SK-N-MC (cell line): ENCODE measurements around the gene LRRC10B.
"Not testable (repeated sequence)": the region's sequence is repeated elsewhere in the genome, so short reads cannot be mapped to it uniquely, and the experiment has no call there.

Experiments
- DNase-seq: peaks from one replicate; pipeline ENCODE4 v3.0.0-alpha.2; 2011; ENCODE audit warnings: low read depth, low spot score
- H3K27ac ChIP-seq: fragments of 200-600 bp; sonication (generic); 2 replicates; pipeline ENCODE4 v1.5.1; 2016; ENCODE audit warnings: mixed run types
- H3K36me3 ChIP-seq: fragments of 200-600 bp; sonication (generic); 2 replicates; pipeline ENCODE4 v1.6.1; 2017; ENCODE audit warnings: antibody characterized with exemption, low read length, mixed read lengths; ENCODE audit not compliant: insufficient read depth
- H3K4me3 ChIP-seq: fragments of 200-600 bp; sonication (generic); 2 replicates; pipeline ENCODE4 v1.5.1; 2016
- H3K9ac ChIP-seq: fragments of 200-600 bp; sonication (generic); 2 replicates; pipeline ENCODE4 v1.8.0; 2017; ENCODE audit warnings: mixed run types, mixed read lengths; ENCODE audit not compliant: insufficient read length
- H3K9me3 ChIP-seq: fragments of 200-600 bp; sonication (generic); 2 replicates; pipeline ENCODE4 v1.6.1; 2017; ENCODE audit warnings: low read depth, mild to moderate bottlenecking, antibody characterized with exemption, low read length, moderate library complexity, mixed read lengths
- EZH2 ChIP-seq: fragments of 200-600 bp; sonication (generic); IDR thresholded peaks from one replicate; pipeline ENCODE4 v1.6.1; 2017; ENCODE audit warnings: antibody characterized with exemption
- FOXP2 ChIP-seq: optimal IDR thresholded peaks from 2 replicates; pipeline ENCODE3; 2011; ENCODE audit warnings: mild to moderate bottlenecking, moderate library complexity; ENCODE audit not compliant: insufficient read depth; ENCODE audit errors: extremely low read length, control extremely low read depth
- POLR2AphosphoS5 ChIP-seq: IDR thresholded peaks from 2 replicates; pipeline ENCODE4 v1.6.1; 2012; ENCODE audit warnings: mild to moderate bottlenecking, low read depth, low read length, borderline replicate concordance

LRRC10B gene

DNA sequence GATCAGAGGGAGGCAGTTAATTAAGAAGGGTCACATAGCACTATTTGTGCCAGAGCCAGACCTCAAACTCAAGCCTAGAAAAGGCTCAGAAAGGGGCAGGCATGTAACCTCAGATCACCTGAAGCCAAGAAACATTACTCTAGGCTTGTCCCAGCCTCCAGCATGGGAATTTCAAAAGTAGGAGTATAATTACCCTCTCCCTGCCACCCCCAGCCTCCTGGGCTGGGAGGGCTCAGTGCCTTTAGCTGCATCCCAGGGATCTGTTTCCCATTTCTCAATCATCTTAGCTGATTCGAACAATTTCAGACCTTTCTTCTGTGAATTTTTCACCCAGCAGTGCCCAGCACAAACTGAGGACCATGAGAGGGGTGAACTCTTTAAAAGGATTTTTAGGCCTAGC is 33.1 kb upstream of the LRRC10B start:
- DNase-seq = no peak
- H3K36me3 ChIP-seq = no peaks in the 10 kb centered on the region
- no peak overlapping the region for H3K4me3 ChIP-seq
- no peak overlapping the region for H3K27ac ChIP-seq
- H3K9me3 ChIP-seq = no peaks in the 10 kb centered on the region
- no peak overlapping the region for H3K9ac ChIP-seq
- TF ChIP-seq EZH2 (no peak), FOXP2 (no peak), POLR2AphosphoS5 (no peak)

DNA sequence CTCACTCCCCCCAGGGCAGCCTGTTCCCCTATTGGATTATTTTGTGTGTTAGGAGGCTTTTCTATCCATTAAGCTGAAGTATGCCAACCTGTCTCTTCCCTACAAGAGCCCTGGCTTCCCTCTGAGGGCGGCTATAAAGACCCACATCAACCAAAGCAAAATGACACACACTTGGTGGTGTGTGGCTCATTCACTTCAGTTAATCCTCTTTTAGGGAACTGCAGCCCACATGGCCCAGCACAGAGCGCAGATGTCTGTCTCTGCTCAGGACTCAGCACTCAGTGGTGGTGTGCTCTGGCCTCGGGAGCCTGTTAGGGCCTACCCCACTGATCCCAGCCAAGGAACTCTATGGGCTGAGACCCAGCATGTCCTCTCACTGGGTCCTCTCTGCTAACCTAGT is 32.2 kb upstream of the LRRC10B start:
- H3K36me3 ChIP-seq = no peaks in the 10 kb centered on the region
- no peak for DNase-seq
- no peak for TF ChIP-seq POLR2AphosphoS5
- TF ChIP-seq EZH2 = no peak
- no peak for TF ChIP-seq FOXP2
- H3K9me3 ChIP-seq = no peaks in the 10 kb centered on the region
- no peak overlapping the region for H3K27ac ChIP-seq
- no peak overlapping the region for H3K9ac ChIP-seq
- H3K4me3 ChIP-seq = no peak overlapping the region

DNA sequence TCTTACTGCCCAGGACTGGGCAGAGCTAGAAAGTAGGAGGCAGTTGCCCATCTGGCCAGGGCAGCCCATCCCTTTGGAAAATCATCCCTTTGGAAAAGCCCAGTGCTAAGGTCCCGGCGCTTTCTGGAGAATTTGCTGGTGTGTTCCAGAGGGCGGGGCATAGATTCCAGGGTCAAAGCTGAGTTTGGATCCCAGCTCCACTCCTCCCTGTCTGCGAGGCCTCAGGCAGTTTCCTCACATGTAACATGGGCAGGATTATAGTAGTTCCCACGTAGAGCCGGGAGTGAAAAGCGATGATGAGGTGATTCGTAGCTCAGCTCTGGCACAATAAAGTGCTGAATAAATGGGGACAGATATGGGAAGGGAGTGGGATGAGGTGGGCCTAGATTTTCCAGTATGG is 31.4 kb upstream of the LRRC10B start:
- no peaks in the 10 kb centered on the region for H3K9me3 ChIP-seq
- no peak for DNase-seq
- H3K27ac ChIP-seq = no peak overlapping the region
- no peak overlapping the region for H3K9ac ChIP-seq
- H3K4me3 ChIP-seq = no peak overlapping the region
- H3K36me3 ChIP-seq = no peaks in the 10 kb centered on the region
- TF ChIP-seq EZH2 = no peak
- no peak for TF ChIP-seq POLR2AphosphoS5
- TF ChIP-seq FOXP2 = no peak

DNA sequence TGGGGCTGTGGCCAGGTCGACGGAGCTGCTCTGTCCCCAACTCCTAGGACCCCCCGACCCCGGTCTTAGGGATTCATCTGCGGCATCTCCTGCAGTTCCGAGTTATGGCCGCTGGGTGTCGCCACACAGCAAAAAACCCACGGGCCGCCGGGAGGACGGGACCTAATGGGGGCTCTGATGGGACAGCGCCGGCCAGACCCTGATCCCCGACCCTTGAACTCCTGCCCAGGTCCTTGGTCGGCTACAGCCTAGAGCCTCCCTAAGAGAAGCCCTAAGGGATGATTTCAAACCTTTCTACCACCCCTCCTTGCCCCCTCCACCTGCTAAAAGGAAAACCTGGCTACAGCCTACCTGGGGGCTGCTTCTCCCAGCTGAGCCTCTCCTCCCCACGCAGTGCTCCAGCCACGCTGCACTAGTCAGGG is 30.8 kb upstream of the LRRC10B start:
- H3K27ac ChIP-seq = no peak overlapping the region
- no peak for DNase-seq
- TF ChIP-seq POLR2AphosphoS5 = no peak
- no peak for TF ChIP-seq EZH2
- TF ChIP-seq FOXP2 = no peak
- no peak overlapping the region for H3K4me3 ChIP-seq
- no peaks in the 10 kb centered on the region for H3K36me3 ChIP-seq
- no peak overlapping the region for H3K9ac ChIP-seq
- no peaks in the 10 kb centered on the region for H3K9me3 ChIP-seq

DNA sequence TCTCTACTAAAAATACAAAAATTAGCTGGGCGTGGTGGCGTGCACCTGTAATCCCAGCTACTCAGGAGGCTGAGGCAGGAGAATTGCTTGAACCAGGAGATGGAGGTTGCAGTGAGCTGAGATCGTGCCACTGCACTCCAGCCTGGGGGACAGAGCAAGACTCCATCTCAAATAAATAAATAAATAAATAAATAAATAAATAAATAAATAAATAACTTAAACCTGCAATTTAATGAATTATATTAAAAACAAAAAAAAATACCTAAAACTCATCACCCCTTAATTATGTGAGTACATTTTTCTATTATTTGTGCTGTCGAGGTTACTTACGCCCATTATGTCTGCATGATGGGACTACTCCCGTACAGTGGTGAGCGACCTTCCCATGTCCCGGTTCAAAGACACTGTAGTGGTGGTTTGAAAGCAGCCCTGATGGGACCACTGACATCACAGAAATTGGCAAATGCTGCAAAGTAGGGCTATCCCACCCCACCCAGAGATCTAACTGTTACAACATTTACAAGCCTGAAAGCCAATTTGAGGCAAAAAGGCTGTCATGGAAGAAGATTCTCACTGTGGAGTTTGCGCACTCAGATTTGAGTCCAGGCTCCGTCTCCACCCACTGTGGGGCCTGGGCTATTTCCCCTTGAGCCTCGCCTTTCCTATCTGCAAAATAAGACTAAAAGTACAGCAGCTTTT is 29.0 kb upstream of the LRRC10B start:
- H3K9ac ChIP-seq = not testable (repeated sequence)

DNA sequence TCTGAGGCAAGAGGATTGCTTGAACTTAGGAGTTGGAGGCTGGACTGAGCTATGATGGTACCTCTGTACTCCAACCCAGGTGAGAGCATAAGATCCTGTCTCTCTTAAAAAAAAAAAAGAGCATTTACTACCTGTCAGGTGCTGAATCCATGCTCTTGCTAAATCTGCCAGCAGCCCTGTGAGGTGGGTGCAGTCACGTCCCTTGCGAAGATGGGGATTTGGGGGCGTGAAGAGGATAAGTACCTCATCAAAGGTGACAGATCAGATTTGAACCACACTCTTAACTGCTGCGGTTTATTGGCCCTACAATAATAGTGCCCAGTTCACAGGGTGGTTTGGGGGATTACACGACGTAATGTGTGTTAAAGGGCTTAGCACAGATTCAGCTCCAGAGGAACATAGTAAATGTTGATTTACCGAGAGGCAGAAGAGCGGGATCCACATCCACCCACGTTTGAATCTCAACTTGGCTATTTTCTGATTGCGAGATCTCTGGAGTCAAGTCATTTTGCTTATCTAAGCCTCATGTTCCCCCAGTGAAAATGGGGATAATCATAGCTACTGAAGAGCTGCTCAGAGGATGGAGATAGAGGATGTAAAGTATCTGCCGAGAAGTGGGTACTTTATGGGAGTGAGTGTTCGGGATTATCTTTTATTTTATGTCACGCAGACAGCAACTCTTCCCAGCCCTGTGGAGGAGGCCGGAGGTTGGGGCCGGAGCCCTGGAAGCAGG is 28.1 kb upstream of the LRRC10B start:
- no peak for DNase-seq
- Histone ChIP-seq H3K27ac (no peak overlapping the region), H3K36me3 (no peaks in the 10 kb centered on the region), H3K9me3 (no peaks in the 10 kb centered on the region), H3K9ac (no peak overlapping the region), H3K4me3 (no peak overlapping the region)
- no peak for TF ChIP-seq EZH2

More for the DNA sequence above, 29.0 kb upstream of the LRRC10B start:
- H3K27ac ChIP-seq, H3K9me3 ChIP-seq, DNase-seq, H3K36me3 ChIP-seq, H3K4me3 ChIP-seq: not testable (repeated sequence)

DNA sequence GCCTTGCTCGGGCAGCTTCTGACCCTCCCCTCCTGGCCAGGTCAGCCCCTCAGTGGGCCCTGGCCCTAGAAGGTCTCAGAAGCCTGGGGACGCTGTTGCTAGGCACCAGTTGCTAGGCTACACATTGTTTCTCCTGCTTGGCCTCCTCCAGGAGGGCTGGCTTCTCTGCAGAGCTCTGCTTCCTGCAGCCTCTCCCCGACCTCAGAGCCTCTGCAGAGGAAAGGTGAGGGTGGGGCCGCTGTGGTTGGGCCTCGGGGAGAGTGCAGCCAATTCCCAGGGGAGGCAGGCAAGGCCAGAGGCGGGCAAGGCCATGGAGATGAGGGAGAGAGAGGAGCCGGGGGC is 27.6 kb upstream of the LRRC10B start:
- H3K9ac ChIP-seq = no peak overlapping the region
- H3K4me3 ChIP-seq = no peak overlapping the region
- no peak for DNase-seq
- TF ChIP-seq FOXP2 (no peak), POLR2AphosphoS5 (no peak), EZH2 (no peak)
- H3K36me3 ChIP-seq = no peaks in the 10 kb centered on the region
- no peak overlapping the region for H3K27ac ChIP-seq
- no peaks in the 10 kb centered on the region for H3K9me3 ChIP-seq

DNA sequence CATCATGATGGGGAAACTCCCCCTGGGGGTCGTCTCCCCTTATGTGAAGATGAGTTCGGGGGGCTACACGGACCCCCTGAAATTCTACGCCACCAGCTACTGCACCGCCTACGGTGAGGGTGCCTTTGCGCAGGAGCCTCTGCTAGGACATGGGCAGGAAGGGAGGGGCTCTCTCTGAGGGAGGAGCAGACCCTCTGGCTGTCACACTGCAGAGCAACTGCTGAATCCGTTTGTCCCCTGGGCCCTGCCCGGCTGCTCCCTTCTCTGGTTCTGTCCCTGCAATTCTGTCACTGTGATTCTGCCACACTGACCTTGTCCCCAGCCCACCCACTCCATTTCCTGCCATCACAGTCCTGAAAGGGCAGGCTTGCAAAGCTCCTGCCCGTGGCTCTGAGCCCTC is 26.7 kb upstream of the LRRC10B start:
- Histone ChIP-seq H3K4me3 (no peak overlapping the region), H3K36me3 (no peaks in the 10 kb centered on the region), H3K27ac (no peak overlapping the region), H3K9me3 (no peaks in the 10 kb centered on the region), H3K9ac (no peak overlapping the region)
- TF ChIP-seq FOXP2 (no peak), POLR2AphosphoS5 (no peak), EZH2 (no peak)
- no peak for DNase-seq

DNA sequence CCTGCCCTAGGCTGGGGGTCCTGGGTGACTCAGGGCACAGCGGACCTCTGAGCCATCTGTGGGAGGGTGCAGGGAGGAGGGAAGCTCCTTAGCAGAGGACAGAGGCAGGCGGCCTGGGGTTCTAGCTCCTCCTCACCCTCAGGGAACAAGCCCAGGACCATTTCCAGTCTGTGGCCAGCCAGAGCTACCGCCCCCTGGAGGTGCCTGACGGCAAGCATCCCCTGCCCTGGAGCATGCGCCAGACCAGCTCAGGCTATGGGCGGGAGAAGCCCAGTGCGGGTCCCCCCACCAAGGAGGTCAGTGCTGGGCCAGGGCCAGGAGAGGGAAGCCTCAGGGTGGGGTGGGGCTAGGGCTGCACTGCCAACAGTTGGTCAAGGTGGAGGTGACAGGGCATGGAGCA is 26.0 kb upstream of the LRRC10B start:
- Histone ChIP-seq H3K9me3 (no peaks in the 10 kb centered on the region), H3K27ac (no peak overlapping the region), H3K9ac (no peak overlapping the region), H3K36me3 (no peaks in the 10 kb centered on the region), H3K4me3 (no peak overlapping the region)
- DNase-seq = no peak
- TF ChIP-seq POLR2AphosphoS5 (no peak), FOXP2 (no peak), EZH2 (no peak)
